ENCODE measurements around the gene PLXNB2. TPM values are rescaled to one million over a fixed set of nuclear protein-coding genes. Genes with fewer than 3 reads are reported as not detected.

Gene PLXNB2
- total RNA-seq, 1 donor from 2014 or later: 346 TPM

GRCh38 chr22:50251477-50252081, 55.9 kb downstream of the PLXNB2 start:
- Mint-ChIP-seq H3K4me1 (ENCODE audit: low read depth) (peaks cover 8% of the 10 kb centered on the region), H3K27ac (ENCODE audit: unreplicated experiment) (peak overlapping the region; percentile 27), H3K27me3 (ENCODE audit: low read depth) (no peaks in the 10 kb centered on the region), H3K9me3 (ENCODE audit: low read depth) (no peaks in the 10 kb centered on the region), H3K4me3 (ENCODE audit: unreplicated experiment) (peak overlapping the region; percentile 22), H3K36me3 (ENCODE audit: low read depth) (peaks cover 5% of the 10 kb centered on the region)
- TF ChIP-seq, protein P1, sequence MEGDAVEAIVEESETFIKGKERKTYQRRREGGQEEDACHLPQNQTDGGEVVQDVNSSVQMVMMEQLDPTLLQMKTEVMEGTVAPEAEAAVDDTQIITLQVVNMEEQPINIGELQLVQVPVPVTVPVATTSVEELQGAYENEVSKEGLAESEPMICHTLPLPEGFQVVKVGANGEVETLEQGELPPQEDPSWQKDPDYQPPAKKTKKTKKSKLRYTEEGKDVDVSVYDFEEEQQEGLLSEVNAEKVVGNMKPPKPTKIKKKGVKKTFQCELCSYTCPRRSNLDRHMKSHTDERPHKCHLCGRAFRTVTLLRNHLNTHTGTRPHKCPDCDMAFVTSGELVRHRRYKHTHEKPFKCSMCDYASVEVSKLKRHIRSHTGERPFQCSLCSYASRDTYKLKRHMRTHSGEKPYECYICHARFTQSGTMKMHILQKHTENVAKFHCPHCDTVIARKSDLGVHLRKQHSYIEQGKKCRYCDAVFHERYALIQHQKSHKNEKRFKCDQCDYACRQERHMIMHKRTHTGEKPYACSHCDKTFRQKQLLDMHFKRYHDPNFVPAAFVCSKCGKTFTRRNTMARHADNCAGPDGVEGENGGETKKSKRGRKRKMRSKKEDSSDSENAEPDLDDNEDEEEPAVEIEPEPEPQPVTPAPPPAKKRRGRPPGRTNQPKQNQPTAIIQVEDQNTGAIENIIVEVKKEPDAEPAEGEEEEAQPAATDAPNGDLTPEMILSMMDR (IDR thresholded peaks at IDR 0.05): no peak
- no peak for DNase-seq (ENCODE audit: low spot score)

- Mint-ChIP-seq H3K4me1 (ENCODE audit: low read depth) (peaks cover 12% of the 10 kb centered on the region), H3K9me3 (ENCODE audit: low read depth) (no peaks in the 10 kb centered on the region), H3K27ac (ENCODE audit: unreplicated experiment) (peak within 1 kb of the TSS; percentile 79), H3K4me3 (ENCODE audit: unreplicated experiment) (peak within 1 kb of the TSS; percentile 78), H3K27me3 (ENCODE audit: low read depth) (no peaks in the 10 kb centered on the region), H3K36me3 (ENCODE audit: low read depth) (peaks cover 5% of the 10 kb centered on the region)
- TF ChIP-seq, protein P1 (IDR thresholded peaks at IDR 0.05): no peak
- no peak for DNase-seq (ENCODE audit: low spot score)
These were observed 56.6 kb downstream of the PLXNB2 start, which contains the start of gene HDAC10 for GRCh38 chr22:50250555-50251476. Gene HDAC10 (minus strand): TSS chr22:50251265. CDS start chr22:50251032, 233 bp downstream.

GRCh38 chr22:50250249-50250554, 57.2 kb downstream of the PLXNB2 start:
- DNase-seq (ENCODE audit: low spot score): no peak
- Mint-ChIP-seq H3K4me3 (ENCODE audit: unreplicated experiment) (peak overlapping the region; percentile 78), H3K27ac (ENCODE audit: unreplicated experiment) (peak overlapping the region; percentile 17), H3K9me3 (ENCODE audit: low read depth) (no peaks in the 10 kb centered on the region), H3K36me3 (ENCODE audit: low read depth) (peaks cover 5% of the 10 kb centered on the region), H3K4me1 (ENCODE audit: low read depth) (peaks cover 12% of the 10 kb centered on the region), H3K27me3 (ENCODE audit: low read depth) (no peaks in the 10 kb centered on the region)
- TF ChIP-seq, protein P1 (IDR thresholded peaks at IDR 0.05): no peak

DNA sequence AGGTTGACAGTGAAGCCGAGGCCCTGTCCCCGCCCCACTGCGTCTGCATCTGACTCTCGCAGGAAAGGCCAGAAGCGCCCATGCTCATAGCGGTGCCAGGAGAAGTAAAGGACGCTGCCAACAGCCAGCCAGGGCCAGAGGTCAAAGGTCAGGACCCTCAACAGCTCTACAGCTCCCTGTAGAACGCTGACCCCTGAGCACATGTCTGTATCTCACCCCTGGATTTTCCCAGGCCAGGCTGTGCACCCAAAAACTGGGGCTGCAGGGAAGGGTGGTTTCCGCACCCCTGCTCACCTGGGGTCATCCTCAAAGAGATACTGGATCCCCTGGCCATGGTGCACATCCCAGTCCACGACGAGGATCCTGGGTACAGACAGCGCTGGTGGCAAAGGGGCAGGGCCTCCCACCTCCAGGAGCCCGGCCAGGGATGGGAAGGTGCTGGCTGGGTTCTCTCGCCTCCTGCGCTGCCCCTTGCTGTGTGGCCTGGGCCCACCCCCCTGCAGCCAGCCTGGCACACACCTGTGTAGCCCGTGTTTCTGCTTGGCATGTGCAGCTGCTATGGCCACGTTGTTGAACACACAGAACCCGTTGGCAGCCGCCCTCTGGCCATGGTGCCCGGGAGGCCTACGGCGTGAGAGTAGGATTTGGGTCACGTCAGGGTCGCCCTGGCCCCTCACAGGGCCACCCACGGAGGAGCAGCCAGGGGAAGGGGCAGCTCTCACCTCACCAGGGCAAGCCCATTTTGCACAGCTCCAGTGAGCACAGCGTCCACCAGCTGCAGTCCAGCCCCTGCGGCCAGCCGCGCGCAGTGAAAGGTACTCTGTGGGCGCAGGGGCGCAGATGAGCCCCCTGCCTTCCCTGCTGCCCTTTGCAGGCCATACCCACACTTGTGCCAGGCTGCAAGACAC, 57.9 kb downstream of the PLXNB2 start:
- H3K4me1 Mint-ChIP-seq (ENCODE audit: low read depth): peaks cover 16% of the 10 kb centered on the region
- peaks cover 5% of the 10 kb centered on the region for H3K36me3 Mint-ChIP-seq (ENCODE audit: low read depth)
- H3K9me3 Mint-ChIP-seq (ENCODE audit: low read depth): no peaks in the 10 kb centered on the region
- H3K27ac Mint-ChIP-seq (ENCODE audit: unreplicated experiment): peak overlapping the region; percentile 17
- no peak for DNase-seq (ENCODE audit: low spot score)
- H3K27me3 Mint-ChIP-seq (ENCODE audit: low read depth): no peaks in the 10 kb centered on the region
- H3K4me3 Mint-ChIP-seq (ENCODE audit: unreplicated experiment): peak overlapping the region; percentile 78
- TF ChIP-seq, protein P1 (IDR thresholded peaks at IDR 0.05): no peak

Measured in chondrocyte (in vitro differentiated cells).